Thyroid gland (tissue), 4 donors: ENCODE data around the gene CC2D2B.
A peak's percentile ranks its signal among the peaks of the same experiment; 100 is the strongest.

Experiments
- POLR2A ChIP-seq, 2 donors: fragments of 450-650 bp; IDR thresholded peaks; one replicate each; pipeline ENCODE4 v1.6.1; 2017; ENCODE audit warnings: antibody characterized with exemption in 2 of 2, mild to moderate bottlenecking in 2 of 2, moderate library complexity in 1 of 2
- TF ChIP-seq, protein P1 (sequence below), 6 experiments: fragments of 200-600 bp in 3 of 6; fragments of 450-650 bp in 3 of 6; sonication (generic) in 3 of 6; IDR thresholded peaks; one replicate each; pipeline ENCODE4 v1.5.1; 2016 to 2019; ENCODE audit warnings: antibody characterized with exemption in 6 of 6, mild to moderate bottlenecking in 2 of 6, inconsistent platforms in 1 of 6, moderate library complexity in 1 of 6

GRCh38 chr10:96017191-96017687 is 109.5 kb downstream of the CC2D2B start:
- TF ChIP-seq, protein P1, sequence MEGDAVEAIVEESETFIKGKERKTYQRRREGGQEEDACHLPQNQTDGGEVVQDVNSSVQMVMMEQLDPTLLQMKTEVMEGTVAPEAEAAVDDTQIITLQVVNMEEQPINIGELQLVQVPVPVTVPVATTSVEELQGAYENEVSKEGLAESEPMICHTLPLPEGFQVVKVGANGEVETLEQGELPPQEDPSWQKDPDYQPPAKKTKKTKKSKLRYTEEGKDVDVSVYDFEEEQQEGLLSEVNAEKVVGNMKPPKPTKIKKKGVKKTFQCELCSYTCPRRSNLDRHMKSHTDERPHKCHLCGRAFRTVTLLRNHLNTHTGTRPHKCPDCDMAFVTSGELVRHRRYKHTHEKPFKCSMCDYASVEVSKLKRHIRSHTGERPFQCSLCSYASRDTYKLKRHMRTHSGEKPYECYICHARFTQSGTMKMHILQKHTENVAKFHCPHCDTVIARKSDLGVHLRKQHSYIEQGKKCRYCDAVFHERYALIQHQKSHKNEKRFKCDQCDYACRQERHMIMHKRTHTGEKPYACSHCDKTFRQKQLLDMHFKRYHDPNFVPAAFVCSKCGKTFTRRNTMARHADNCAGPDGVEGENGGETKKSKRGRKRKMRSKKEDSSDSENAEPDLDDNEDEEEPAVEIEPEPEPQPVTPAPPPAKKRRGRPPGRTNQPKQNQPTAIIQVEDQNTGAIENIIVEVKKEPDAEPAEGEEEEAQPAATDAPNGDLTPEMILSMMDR (IDR thresholded peaks at IDR 0.05): peak; percentile 16 to 80 (median 52)
- TF ChIP-seq POLR2A (IDR thresholded peaks at IDR 0.05): no peak
